Measurements from ENCODE around the gene PRPF6. TPM values are rescaled to one million over a fixed set of nuclear protein-coding genes. Genes with fewer than 3 reads are reported as not detected.

The PRPF6 gene
- total RNA-seq, 1 donor from 2014 or later = 81.5 TPM

DNA sequence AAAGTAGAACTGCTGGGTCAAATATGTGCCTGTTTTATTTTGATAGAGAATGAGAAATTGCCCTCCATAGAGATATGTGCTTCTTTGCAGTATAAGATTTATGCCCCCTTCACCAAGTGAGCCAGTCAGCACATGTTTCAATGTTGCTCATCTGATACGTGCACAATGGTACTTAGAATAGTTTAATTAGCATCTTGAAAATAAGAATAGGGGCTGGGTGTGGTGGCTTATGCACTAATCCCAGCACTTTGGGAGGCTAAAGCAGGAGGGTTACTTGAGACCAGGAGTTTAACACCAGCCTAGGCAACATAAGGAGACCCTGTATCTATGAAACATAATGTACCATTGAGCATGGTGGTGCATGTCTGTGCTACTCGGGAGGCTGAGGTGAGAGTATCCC, 34.7 kb downstream of the PRPF6 start:
- DNase-seq (ENCODE audit: low read depth, low spot score) = no peak
- TF ChIP-seq, protein P1, sequence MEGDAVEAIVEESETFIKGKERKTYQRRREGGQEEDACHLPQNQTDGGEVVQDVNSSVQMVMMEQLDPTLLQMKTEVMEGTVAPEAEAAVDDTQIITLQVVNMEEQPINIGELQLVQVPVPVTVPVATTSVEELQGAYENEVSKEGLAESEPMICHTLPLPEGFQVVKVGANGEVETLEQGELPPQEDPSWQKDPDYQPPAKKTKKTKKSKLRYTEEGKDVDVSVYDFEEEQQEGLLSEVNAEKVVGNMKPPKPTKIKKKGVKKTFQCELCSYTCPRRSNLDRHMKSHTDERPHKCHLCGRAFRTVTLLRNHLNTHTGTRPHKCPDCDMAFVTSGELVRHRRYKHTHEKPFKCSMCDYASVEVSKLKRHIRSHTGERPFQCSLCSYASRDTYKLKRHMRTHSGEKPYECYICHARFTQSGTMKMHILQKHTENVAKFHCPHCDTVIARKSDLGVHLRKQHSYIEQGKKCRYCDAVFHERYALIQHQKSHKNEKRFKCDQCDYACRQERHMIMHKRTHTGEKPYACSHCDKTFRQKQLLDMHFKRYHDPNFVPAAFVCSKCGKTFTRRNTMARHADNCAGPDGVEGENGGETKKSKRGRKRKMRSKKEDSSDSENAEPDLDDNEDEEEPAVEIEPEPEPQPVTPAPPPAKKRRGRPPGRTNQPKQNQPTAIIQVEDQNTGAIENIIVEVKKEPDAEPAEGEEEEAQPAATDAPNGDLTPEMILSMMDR (conservative IDR thresholded peaks at IDR 0.05) = no peak
- no peak overlapping the region for H3K4me3 Mint-ChIP-seq
- H3K4me1 Mint-ChIP-seq = no peaks in the 10 kb centered on the region
- no peak overlapping the region for H3K27ac Mint-ChIP-seq (ENCODE audit: unreplicated experiment)
- H3K9me3 Mint-ChIP-seq = no peaks in the 10 kb centered on the region
- H3K36me3 Mint-ChIP-seq (ENCODE audit: low read depth) = peaks cover 15% of the 10 kb centered on the region
- H3K27me3 Mint-ChIP-seq (ENCODE audit: low read depth) = no peaks in the 10 kb centered on the region

DNA sequence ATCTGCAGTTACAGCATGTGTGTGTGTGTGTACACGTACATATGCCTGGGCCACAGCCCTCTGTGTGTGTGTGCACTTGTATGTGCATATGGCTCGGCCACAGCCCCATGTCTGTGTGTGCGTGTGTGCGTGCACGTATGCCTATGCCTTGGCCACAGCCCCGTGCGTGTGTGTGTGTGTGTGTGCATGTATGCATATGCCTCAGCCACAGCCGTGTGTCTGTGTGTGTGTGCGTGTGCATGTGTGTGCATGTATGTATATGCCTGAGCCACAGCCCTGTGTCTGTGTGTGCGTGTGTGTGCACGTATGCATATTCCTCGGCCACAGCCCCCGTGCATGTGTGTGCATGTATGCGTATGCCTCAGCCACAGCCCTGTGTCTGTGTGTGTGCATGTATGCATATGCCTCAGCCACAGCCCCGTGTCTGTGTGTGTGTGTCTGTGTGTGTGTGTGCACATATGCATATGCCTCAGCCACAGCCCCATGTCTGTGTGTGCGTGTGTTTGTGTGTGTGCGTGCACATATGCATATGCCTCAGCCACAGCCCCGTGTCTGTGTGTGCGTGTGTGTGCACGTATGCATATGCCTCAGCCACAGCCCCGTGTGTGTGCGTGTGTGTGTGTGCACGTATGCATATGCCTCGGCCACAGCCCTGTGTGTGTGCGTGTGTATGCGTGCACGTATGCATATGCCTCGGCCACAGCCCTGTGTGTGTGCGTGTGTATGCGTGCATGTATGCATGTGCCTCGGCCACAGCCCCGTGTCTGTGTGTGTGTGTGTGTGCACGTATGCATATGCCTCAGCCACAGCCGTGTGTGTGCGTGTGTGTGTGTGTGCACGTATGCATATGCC, 40.4 kb downstream of the PRPF6 start:
- H3K4me1 Mint-ChIP-seq = peaks cover 4% of the 10 kb centered on the region
- TF ChIP-seq, protein P1 (conservative IDR thresholded peaks at IDR 0.05) = no peak
- DNase-seq (ENCODE audit: low read depth, low spot score) = no peak
- H3K27ac Mint-ChIP-seq (ENCODE audit: unreplicated experiment) = no peak overlapping the region
- no peak overlapping the region for H3K4me3 Mint-ChIP-seq
- H3K36me3 Mint-ChIP-seq (ENCODE audit: low read depth) = peaks cover 13% of the 10 kb centered on the region
- H3K9me3 Mint-ChIP-seq = no peaks in the 10 kb centered on the region
- H3K27me3 Mint-ChIP-seq (ENCODE audit: low read depth) = no peaks in the 10 kb centered on the region

DNA sequence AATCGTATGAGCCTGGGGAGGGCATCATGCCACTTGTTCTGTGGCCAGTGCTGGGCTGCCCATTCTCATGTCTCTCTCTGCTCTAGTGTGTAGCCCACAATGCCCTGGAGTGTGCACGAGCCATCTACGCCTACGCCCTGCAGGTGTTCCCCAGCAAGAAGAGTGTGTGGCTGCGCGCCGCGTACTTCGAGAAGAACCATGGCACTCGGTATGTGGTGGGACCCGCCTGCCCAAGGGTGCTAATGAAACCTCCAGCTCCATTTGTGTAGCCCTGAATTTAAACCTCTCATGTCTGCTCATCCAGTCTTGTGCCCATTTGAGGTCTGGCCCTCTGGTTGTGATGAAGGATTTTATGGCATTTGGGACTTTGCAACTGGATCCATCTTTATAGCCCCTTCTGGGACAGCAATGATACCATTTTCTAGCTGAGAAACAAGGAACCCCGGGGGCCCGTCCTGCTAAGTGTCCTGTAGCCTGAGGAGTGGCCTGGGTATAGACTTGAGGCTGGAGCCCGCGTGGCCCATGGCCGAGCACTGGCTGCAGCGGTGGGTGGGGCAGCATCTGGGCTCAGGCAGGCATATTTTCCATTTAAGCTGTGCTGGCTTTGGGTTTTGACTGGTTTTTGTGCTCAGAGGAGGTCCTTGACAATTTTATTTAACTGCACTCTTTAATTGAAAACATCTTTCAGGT, 41.9 kb downstream of the PRPF6 start:
- no peaks in the 10 kb centered on the region for H3K9me3 Mint-ChIP-seq
- TF ChIP-seq, protein P1 (conservative IDR thresholded peaks at IDR 0.05) = no peak

DNA sequence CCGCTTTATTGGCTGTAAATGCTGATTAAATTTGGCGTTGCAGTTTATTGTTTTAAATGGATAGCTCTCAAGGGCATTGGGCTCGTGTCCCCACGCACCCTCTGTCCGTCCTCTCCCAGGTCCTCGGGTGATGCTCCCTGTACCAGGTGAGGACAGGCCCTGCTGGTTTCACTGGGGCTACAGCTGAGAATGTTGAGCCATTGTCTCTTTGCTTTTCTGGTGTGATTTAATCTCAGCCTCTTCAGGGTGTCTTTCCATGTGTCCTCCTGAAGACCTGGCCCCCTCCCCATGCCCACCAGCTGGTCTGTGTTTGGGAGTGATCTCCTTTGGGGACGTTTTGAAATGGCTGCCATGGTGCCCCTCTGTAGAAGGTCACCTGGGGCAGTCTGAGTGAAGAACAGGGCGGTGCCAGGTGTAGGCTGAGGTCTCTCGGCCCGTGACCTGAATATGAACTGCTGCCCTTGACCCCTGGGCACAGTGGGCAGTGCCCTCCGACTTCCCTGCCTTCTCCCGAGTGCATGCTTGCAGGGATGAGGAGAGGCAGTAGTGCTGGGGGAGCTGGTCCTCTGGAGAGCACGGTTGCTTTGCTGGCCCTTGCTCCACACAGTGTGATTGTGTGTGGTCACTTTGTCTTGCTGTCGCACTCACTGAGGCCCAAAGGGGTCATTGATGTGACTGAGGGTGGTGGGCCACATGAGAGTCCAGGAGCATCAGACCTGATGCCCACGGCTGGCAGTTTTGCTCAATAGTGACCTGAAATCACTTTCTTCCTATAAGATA, 42.6 kb downstream of the PRPF6 start:
- Mint-ChIP-seq H3K36me3 (ENCODE audit: low read depth) (peaks cover 10% of the 10 kb centered on the region), H3K4me1 (peaks cover 4% of the 10 kb centered on the region), H3K27me3 (ENCODE audit: low read depth) (no peaks in the 10 kb centered on the region), H3K9me3 (no peaks in the 10 kb centered on the region), H3K27ac (ENCODE audit: unreplicated experiment) (no peak overlapping the region), H3K4me3 (no peak overlapping the region)
- no peak for DNase-seq (ENCODE audit: low read depth, low spot score)
- TF ChIP-seq, protein P1 (conservative IDR thresholded peaks at IDR 0.05) = no peak

More for the DNA sequence above, 41.9 kb downstream of the PRPF6 start:
- no peak for DNase-seq (ENCODE audit: low read depth, low spot score)
- Mint-ChIP-seq H3K36me3 (ENCODE audit: low read depth) (peaks cover 7% of the 10 kb centered on the region), H3K27ac (ENCODE audit: unreplicated experiment) (no peak overlapping the region), H3K4me3 (no peak overlapping the region), H3K27me3 (ENCODE audit: low read depth) (no peaks in the 10 kb centered on the region), H3K4me1 (peaks cover 4% of the 10 kb centered on the region)

All from neural crest cell (in vitro differentiated cells).